Measurements from ENCODE around the gene RBMY1E.
"Not testable (repeated sequence)": the region's sequence is repeated elsewhere in the genome, so short reads cannot be mapped to it uniquely, and the experiment has no call there.

RBMY1E gene

DNA sequence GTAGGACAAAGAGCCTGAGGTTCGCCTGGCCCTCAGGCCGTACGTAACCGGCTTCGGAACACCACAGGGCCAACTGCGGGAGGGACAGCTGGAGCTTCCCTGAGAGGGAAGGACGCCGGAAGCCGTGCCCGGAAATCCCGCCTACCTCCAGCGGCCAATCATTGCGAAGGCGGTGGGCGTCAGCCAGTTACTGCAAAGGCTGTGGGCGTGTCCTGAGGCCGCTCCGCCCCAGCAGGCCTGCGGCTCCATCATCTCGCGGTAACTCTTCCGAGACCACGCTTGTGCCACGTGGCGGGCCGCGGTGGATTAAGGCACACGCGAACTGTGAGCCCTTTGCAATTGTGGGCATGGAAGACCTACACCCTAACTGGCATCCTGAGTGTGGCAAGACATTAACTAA is at the start of gene RBMY1E:
TSS of gene RBMY1E (minus strand) at position 101 of the 400 bp plus-strand sequence. CDS start 1,978 bp downstream, outside the sequence.
- DNase-seq (ENCODE audit: low spot score): not testable (repeated sequence)

- DNase-seq (ENCODE audit: low spot score): not testable (repeated sequence)
These were observed 23.4 kb downstream of the RBMY1E start, which contains the start of gene RBMY1D for GRCh38 chrY:21894426-21894825. RBMY1D (minus strand) TSS chrY:21894526; CDS start chrY:21892513, 2,013 bp downstream.

GRCh38 chrY:21869407-21870076 is 48.3 kb downstream of the RBMY1E start:
- DNase-seq (ENCODE audit: low spot score): not testable (repeated sequence)
